G401.6 (cell line): Measurements from ENCODE around the gene EQTN.
"Not testable (repeated sequence)": the region's sequence is repeated elsewhere in the genome, so short reads cannot be mapped to it uniquely, and the experiment has no call there.

ENCODE experiments used
- FAIRE-seq: peaks from 2 replicates; lab custom pipeline; 2012; peaks lifted over from hg19 to GRCh38; lab: Jason Lieb, UNC

EQTN gene

DNA sequence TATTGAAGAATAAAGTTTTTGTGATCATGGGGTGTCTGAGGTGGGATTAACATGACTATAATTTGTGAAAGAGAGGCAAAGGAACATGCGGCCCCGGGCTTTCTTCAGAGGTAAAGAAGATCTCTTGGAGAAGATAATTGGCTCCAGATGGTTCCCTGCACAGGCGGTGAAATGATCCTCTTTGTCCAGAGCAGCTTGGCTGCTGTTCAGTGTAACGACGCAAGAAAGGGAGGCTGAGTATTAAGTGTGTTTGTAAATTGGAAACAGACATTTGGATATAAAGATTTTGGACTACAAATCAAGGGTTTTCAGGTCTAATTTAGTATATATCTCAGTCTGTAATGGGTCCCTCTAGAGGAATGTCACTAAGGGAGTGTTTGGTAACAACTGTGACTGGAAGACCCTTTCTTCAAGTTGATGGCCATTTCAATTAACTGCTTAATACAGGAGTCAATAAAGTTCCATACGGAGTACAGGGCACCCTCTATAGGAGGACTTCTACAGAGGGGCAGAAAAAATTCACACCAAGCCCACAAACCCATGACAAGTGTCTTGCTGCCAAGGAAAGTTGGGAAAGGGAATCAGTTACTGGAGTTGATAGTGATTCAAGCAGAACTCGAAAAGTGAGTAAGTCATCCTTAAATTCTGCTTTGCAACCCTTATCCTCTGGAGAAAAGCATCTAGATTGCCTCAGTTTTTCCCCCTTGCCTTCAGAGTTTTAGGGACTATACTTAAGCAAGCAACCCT lies 4.1 kb downstream of the EQTN start:
- no peak for FAIRE-seq

DNA sequence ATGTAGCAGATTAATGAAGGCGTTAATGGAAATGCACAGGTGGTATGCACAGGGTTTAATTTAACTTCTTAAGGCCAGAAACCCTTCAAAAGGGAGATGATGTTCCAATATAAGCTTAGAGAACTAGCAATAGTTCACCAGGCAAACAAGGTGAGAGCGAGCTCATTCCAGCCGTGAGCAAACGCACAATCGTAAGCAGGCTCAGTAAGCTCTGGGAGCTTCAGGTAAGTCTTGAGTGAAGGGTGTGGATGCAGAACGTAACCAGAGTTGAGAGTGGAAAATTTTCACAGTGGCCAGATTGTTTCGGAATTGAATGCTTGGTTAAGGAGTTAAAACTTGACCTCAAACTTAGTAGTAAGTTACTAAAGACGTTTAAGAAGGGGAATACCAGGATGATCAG lies 5.7 kb downstream of the EQTN start:
- FAIRE-seq = no peak

GRCh38 chr9:27282269-27282668 lies 14.7 kb downstream of the EQTN start:
- FAIRE-seq = no peak

DNA sequence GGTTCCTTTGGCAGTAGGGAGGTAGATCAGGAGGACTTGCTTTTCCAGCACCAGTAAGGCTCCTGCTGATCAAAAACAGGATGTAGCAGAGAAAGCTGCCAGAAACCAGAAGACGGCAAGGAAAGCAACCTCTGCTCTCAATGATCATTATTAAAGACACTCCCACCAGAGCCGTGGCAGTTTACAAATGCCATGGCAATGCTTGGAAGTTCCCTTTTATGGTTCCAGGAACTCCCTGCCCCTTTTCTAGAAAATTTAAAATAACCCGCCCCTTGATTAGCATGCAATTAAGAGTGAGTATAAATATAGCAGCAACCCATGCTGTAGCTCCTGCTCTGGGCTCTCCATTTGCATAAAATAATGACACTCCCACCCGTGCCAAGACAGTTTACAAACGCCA lies 16.1 kb downstream of the EQTN start:
- no peak for FAIRE-seq

DNA sequence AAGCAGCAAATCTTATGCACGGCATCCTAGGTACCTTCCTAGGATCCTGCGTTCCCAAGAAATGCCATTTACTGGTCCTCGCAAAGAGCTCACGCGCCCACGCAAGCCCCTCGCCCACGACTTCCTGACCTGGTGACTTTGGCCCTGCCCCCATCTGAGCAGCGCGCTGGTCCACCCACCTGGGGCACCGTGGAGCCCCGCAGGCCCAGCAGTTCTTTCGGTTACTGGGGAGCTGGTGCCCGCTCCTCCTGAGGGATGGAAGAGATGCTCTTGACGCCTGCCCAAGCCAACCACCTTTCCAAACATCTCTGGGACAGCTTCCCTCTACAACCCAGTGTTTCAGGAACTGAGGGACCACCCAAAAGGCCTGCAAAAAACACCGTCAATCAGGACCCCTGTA lies 16.7 kb downstream of the EQTN start:
- no peak for FAIRE-seq

DNA sequence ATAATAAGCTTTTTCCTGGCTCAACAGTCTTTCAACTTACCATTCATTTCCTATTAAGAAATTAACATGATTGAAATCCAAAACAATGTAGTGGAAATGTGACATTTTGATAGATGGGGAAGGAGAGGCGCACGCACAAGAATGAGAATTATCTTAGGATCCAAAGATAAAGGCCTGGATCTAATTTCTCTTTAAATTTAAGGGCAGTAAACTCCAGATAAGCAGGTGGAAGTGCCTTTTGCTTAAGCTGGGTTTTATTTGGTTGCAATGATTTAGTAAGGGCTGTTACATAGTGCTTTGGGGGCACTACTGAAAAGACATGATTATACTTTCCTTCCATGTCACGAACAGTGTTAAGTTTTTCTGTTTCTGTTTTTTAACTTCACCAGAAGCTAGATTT lies 17.3 kb downstream of the EQTN start:
- FAIRE-seq = no peak

DNA sequence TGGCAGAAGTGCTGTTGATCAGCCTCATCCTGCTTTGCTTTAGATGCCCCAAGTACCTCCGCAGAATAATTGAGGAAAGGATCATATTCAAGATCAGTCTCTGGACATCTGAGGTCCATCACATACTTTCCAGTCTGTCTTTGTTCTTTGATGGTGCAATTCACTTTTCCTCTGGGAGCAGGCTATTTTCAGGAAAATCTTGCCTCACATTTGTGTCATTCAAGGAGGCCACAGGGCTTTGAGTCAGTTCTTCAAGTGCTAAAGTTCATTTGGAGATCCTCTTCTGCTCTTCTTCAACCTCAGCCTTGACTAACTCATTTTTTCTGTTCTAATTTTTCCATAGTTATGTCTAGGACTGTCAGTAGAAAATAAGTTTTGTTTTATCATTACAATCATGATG lies 18.6 kb downstream of the EQTN start:
- FAIRE-seq = no peak

- peak; percentile 80 for FAIRE-seq
These were observed 20.5 kb downstream of the EQTN start for GRCh38 chr9:27276193-27277030.

GRCh38 chr9:27273186-27273585 lies 23.8 kb downstream of the EQTN start:
- no peak for FAIRE-seq

- no peak for FAIRE-seq
These were observed 24.8 kb downstream of the EQTN start for GRCh38 chr9:27272103-27272502.

- FAIRE-seq = no peak
These were observed 35.3 kb downstream of the EQTN start for GRCh38 chr9:27261517-27262211.

DNA sequence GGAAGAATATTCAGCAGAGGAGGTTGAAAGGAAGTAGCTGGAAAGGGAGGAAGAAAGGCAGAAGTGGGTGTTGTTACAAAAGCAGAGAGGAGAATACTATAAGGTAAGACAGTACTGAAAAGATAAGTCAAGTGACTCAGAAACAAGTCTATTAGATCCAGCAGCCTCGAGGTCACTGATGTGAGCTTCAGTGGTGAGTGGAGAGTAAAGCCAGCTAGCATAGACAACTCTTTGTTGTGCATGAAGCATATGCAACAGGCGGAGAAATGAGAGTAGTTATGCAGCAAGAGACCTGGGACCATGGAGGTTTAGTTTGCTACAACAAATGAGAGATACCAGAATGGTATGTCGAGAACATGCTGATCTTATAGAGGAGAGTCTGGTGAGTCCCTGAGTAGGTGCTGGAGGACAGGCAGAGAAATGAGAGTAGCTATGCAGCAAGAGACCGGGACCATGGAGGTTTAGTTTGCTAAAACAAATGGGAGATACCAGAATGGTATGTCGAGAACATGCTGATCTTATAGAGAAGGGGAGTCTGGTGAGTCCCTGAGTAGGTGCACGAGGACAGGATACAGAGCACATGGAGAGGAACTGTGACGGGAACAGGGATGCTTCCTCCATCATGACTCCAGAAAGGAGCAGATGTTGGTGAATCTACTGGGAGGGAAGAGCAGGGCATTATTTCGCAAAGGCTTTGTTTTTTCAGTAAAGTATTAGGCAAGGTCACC lies 36.0 kb downstream of the EQTN start:
- no peak for FAIRE-seq

GRCh38 chr9:27258662-27259061 lies 38.3 kb downstream of the EQTN start:
- FAIRE-seq = no peak

GRCh38 chr9:27248702-27249101 lies 48.2 kb downstream of the EQTN start:
- FAIRE-seq = no peak

- peak; percentile 3 for FAIRE-seq
These were observed 49.2 kb downstream of the EQTN start for GRCh38 chr9:27247756-27248155.

DNA sequence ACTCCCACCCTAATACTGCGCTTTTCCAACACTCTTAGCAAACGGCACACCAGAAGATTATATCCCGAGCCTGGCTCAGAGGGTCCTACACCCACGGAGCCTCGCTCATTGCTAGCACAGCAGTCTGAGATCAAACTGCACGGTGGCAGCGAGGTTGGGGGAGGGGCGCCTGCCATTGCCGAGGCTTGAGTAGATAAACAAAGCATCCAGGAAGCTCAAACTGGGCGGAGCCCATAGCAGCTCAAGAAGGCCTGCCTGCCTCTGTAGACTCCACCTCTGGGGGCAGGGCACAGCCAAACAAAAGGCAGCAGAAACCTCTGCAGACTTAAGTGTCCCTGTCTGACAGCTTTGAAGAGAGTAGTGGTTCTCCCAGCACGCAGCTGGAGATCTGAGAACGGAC lies 57.3 kb downstream of the EQTN start:
- FAIRE-seq = not testable (repeated sequence)
